Stimulated activated CD4-positive, alpha-beta T cell treated with anti-CD3 and anti-CD28 coated beads, Interleukin-1b, Interleukin-23, amount 100 ng/mL, for 24 hours (primary cell): ENCODE results near the gene RPS27L.

Experiments
- DNase-seq, 4 experiments: peaks; one replicate each; pipeline ENCODE4 v3.0.0-alpha.2; 2020; ENCODE audit warnings: low read depth in 4 of 4, low spot score in 1 of 4

The RPS27L gene

GRCh38 chr15:63188247-63188925 lies 31.1 kb upstream of the RPS27L start:
- DNase-seq = no peak

GRCh38 chr15:63187589-63188226 lies 30.4 kb upstream of the RPS27L start:
- no peak for DNase-seq

DNA sequence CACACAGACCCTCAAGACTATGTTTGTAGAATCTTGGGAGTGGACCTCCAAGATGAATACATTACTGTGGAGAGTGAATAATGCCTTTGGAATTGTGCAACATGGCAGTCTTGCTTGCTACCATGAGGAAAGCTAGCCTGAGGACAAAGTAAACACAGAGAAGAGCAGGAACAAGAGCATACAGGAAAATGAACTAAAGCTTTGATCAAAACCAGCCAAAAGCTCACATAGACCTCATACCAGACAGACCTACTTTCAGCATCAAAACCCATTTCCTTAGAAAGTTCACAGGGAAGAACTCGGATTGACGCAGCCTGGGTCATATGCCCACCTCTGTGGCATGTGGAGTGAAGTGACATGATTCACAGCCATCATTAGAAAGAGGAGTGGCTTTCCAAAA lies 28.8 kb upstream of the RPS27L start:
- no peak for DNase-seq

- no peak for DNase-seq
These were observed 27.9 kb upstream of the RPS27L start for GRCh38 chr15:63185206-63185605.

DNA sequence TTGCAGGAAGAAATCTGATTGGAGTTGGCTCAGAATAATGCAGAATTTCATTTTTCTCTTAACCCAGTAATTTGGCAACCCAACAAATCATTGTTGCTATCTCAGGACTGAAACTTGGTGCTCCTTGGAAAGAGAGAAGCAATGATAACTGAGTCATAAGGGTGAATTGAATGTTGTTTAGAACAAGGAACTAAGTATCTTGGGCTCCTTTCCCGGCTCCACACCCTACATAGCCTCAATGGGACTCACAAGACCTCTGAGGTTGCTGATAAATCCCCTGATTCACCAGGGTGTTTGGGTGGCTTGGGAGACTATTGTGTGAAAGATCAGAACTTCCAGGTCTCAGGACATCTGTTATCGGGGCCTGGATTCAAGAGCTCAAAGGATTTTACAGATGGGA lies 24.4 kb upstream of the RPS27L start:
- no peak for DNase-seq

DNA sequence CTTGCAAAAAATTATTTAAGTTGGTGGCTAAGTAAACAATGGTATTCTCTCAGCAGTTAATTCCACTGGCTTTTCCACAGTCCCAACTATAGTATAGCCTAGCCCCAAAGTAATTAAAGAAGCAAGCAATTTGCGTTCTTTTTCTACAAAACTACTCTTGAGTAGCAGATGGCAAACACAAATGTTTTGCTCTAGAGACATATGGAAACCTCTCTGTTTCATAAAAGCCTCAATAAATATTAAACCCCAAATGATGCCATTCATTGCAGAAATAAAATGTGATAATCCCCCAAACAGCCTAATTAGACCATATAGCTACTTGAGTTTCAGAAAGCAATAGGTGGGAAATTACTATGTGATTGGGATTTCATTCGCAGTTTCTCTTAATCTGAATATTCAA lies 23.5 kb upstream of the RPS27L start:
- no peak for DNase-seq

DNA sequence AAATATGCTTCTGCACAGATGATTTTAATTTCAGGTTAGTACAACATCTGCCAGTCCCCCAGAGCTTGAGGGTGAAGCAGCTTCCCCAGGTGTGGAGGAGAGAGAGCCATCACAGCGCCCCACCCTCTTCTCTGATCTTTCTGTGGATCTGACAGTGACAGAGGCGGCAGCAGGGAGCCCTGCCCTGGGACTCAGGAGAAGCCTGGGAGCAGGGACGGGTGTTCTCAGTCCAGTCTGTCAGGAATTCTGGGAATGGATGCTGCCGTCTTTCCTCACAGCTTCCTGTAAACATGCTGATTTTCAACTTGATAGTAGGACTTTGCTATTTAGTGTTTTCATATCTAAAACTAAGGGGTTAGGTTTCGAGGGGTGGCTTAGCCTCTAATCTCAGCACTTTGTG lies 20.8 kb upstream of the RPS27L start:
- no peak for DNase-seq

DNA sequence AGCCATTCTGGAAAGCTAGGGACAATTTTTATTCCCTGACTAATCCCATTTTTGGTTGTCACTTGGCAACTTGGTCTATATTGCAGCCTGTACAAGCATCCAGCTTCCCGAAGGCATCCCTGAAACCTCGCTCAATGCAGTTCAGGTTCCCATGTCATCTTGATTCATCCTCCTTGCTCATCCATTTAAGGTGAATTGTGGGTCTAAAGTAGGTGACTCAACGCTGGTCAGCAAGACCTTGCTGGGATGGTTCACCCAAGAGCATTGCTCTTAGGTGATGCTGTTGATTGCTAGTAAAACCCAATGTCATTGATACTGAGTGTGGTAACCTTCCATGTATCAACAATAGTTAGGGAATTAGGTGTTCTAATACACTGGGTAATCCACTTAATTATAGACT lies 19.0 kb upstream of the RPS27L start:
- DNase-seq = no peak

- no peak for DNase-seq
These were observed 15.7 kb upstream of the RPS27L start for GRCh38 chr15:63172851-63173451.

DNA sequence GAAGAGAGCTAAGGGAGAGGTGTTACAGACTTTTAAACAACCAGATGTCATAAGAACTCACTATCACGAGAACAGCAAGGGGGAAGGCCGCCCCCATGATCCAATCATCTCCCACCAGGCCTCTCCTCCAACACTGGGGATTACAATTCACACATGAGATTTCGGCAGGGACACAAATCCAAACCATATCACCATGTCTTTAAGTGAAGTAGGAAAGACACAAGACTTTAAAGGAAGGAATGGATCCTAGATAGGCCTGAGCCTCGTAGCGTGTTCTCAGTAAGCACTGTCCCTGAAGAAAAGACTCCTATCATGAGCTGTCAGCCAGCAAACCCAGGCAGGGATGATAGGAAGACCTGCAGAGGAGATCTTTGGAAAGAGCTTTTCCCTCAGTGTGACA lies 15.1 kb upstream of the RPS27L start:
- DNase-seq = no peak

- DNase-seq = no peak
These were observed 12.5 kb upstream of the RPS27L start for GRCh38 chr15:63169788-63170187.

- DNase-seq = no peak
These were observed 8.9 kb upstream of the RPS27L start for GRCh38 chr15:63166219-63166618.

GRCh38 chr15:63165166-63165859 lies 8.0 kb upstream of the RPS27L start:
- DNase-seq = no peak

DNA sequence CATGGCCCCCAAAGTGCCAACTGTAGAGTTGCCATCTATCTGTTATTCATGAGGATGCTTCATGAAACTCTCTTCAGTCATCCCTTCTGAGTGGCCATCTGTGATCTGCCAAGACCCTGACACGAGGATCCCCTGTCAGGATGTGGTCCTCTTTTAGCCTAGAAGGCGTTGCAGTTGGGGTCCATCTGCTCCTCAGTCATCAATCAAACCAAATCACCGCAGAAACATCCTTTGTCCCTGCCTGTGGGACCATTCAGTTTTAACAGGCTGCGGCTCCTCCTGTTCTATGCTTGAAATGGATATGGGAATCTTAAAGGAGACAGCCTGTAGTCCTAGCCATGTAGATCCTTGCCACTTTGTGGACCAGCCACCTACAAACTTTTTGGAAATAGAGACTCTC lies 5.9 kb upstream of the RPS27L start:
- no peak for DNase-seq

- no peak for DNase-seq
These were observed 3.4 kb upstream of the RPS27L start for GRCh38 chr15:63160638-63161037.

- no peak for DNase-seq
These were observed 684 bp upstream of the RPS27L start for GRCh38 chr15:63157891-63158431.

GRCh38 chr15:63156755-63157117 lies 541 bp downstream of the RPS27L start:
- DNase-seq = no peak

DNA sequence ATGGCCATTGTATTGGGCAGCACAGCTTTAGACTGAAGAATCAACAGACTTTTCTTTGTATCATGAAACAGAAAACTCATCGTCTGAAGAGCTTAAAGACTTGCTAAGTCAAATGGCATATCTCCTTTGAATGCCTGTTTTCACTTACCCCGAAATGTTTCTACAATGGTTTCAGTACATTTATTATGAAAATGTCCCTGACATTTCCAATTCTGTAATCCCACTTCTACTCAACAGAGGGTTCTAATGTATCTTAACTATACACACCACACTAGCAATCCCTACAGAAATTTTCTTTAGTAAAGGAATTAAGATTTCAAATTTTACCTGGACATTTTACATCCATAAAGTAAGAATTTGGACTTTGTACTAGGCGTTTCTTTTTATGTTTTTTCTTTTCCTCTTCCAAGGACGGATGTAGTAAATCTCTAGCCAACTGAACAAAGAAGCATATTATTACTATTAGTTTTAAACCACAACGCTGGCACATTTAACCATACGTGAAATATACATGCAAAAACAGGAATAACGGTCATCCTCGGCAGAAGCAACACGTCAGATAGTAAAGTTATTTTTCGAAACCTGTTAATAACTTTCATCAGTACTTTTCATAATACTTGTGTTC lies 1.1 kb downstream of the RPS27L start:
- no peak for DNase-seq

DNA sequence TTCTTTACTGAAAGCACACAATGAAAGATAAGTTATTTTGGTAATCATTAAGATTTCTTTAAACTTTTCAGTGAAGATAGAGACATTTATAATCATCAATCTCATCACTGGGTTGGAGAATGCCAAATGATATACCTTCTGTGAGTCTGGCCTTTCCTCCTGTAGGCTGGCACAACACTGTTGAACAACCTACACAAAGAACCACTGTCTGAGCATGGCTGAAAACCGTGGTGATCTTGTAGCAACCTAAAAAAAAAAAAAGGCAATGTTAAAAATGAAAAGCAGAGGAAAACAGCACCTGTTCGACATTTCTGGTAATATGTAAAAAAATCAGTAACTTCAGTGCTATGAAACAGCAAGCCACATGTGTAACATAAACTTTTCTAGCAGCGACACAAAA lies 1.8 kb downstream of the RPS27L start:
- no peak for DNase-seq

- DNase-seq = no peak
These were observed 5.6 kb downstream of the RPS27L start for GRCh38 chr15:63151665-63152064.

GRCh38 chr15:63146684-63147083 lies 10.6 kb downstream of the RPS27L start:
- DNase-seq = no peak
